ENCODE results near the gene LRRC71.

GRCh38 chr1:156895455-156895812 is 25.0 kb upstream of the LRRC71 start:
- TF ChIP-seq EZH2phosphoT487 (IDR thresholded peaks at IDR 0.05; ENCODE audit: insufficient read depth, low read depth) (no peak), EZH2 (IDR thresholded peaks at IDR 0.05; ENCODE audit: insufficient read depth, poor library complexity, severe bottlenecking) (no peak)
